Measurements from ENCODE around the gene KLF6. TPM values are rescaled to one million over a fixed set of nuclear protein-coding genes. Genes with fewer than 3 reads are reported as not detected.

The KLF6 gene
- total and polyA plus RNA-seq, 2 experiments from 2014 or later: 19.6 to 35.4 TPM

GRCh38 chr10:3829156-3830050 is 44.4 kb upstream of the KLF6 start (continued):
- TF ChIP-seq EZH2phosphoT487 (IDR thresholded peaks at IDR 0.05; ENCODE audit: unreplicated experiment): no peak
- no peak for TF ChIP-seq NANOG (IDR thresholded peaks at IDR 0.05; ENCODE audit: borderline replicate concordance)
- no peak for TF ChIP-seq ZNF114 (CRISPR knock-in tag; IDR thresholded peaks at IDR 0.05)

GRCh38 chr10:3828404-3829155 is 43.6 kb upstream of the KLF6 start:
- no peaks in the 10 kb centered on the region for H3K9me2 ChIP-seq (ENCODE audit: insufficient read depth)
- no peaks in the 10 kb centered on the region for H4K20me1 ChIP-seq (replicated peaks; ENCODE audit: insufficient read depth)
- no peak overlapping the region for H3K27ac ChIP-seq (ENCODE audit: low read depth)
- no peak overlapping the region for H3K4me3 ChIP-seq
- no peak for DNase-seq (ENCODE audit: low spot score)
- no peak overlapping the region for H2AFZ ChIP-seq
- H3K4me1 Mint-ChIP-seq: peaks cover 36% of the 10 kb centered on the region
- peak overlapping the region; percentile 53; the same call in 1 of the 2 replicates for H3K27ac Mint-ChIP-seq
- peaks cover 16% of the 10 kb centered on the region for H3K4me1 ChIP-seq (ENCODE audit: insufficient read depth)
- ATAC-seq: no peak
- H3K9me3 Mint-ChIP-seq: no peaks in the 10 kb centered on the region
- peaks cover 8% of the 10 kb centered on the region for H3K27me3 Mint-ChIP-seq (ENCODE audit: insufficient read depth, low read depth, poor library complexity)
- H3K36me3 Mint-ChIP-seq (ENCODE audit: low read depth): no peaks in the 10 kb centered on the region
- H3K79me2 ChIP-seq (replicated peaks; ENCODE audit: insufficient read depth): no peaks in the 10 kb centered on the region
- H3K36me3 ChIP-seq (ENCODE audit: insufficient read depth): no peaks in the 10 kb centered on the region
- H3K4me2 ChIP-seq: no peak overlapping the region
- no peak overlapping the region for H3K4me3 Mint-ChIP-seq
- no peaks in the 10 kb centered on the region for H3K27me3 ChIP-seq (ENCODE audit: insufficient read depth)
- no peaks in the 10 kb centered on the region for H3F3A ChIP-seq (replicated peaks; ENCODE audit: low read depth)
- no peak for TF ChIP-seq ZNF462 (CRISPR knock-in tag; IDR thresholded peaks at IDR 0.05)
- TF ChIP-seq REST (IDR thresholded peaks at IDR 0.05; ENCODE audit: unreplicated experiment): no peak
- no peak for TF ChIP-seq CREB1 (CRISPR knock-in tag; IDR thresholded peaks at IDR 0.05; ENCODE audit: low read depth)
- TF ChIP-seq CTCF (conservative IDR thresholded peaks at IDR 0.05; ENCODE audit: low read depth in 2 of 2): no peak
- TF ChIP-seq ZNF331 (CRISPR knock-in tag; IDR thresholded peaks at IDR 0.05; ENCODE audit: low read depth): no peak
- no peak for TF ChIP-seq ZNF114 (CRISPR knock-in tag; IDR thresholded peaks at IDR 0.05)
- no peak for TF ChIP-seq STAT1 (IDR thresholded peaks at IDR 0.05; ENCODE audit: unreplicated experiment)
- no peak for TF ChIP-seq POLR2AphosphoS5 (IDR thresholded peaks at IDR 0.05; ENCODE audit: low read depth)
